Activated naive CD4-positive, alpha-beta T cell treated with Interleukin-2 at 50 U/mL for 16 hours (primary cell): Measurements from ENCODE around the gene HCN2.
A peak's percentile ranks its signal among the peaks of the same experiment; 100 is the strongest.
"Not testable (repeated sequence)": the region's sequence is repeated elsewhere in the genome, so short reads cannot be mapped to it uniquely, and the experiment has no call there.

ENCODE experiments used
- DNase-seq: peaks from one replicate; pipeline ENCODE4 v3.0.0-alpha.2; 2020

Gene HCN2

GRCh38 chr19:572140-572742 is 17.4 kb upstream of the HCN2 start, which contains the start of gene BSG:
Gene BSG (plus strand): TSS chr19:572596. CDS start chr19:572635, 39 bp downstream.
- DNase-seq = peak; percentile 99

- DNase-seq = no peak
Observed at GRCh38 chr19:572743-573518, 16.8 kb upstream of the HCN2 start.

GRCh38 chr19:573519-573825 is 16.2 kb upstream of the HCN2 start:
- no peak for DNase-seq

- no peak for DNase-seq
Observed at GRCh38 chr19:574658-575526, 14.8 kb upstream of the HCN2 start.

- no peak for DNase-seq
Observed at GRCh38 chr19:575527-576506, 13.9 kb upstream of the HCN2 start.

GRCh38 chr19:576768-577438 is 12.8 kb upstream of the HCN2 start:
- no peak for DNase-seq

GRCh38 chr19:577439-578392 is 12.0 kb upstream of the HCN2 start:
- no peak for DNase-seq

- no peak for DNase-seq
Observed at GRCh38 chr19:579111-579841, 10.4 kb upstream of the HCN2 start.

GRCh38 chr19:579842-580155 is 9.9 kb upstream of the HCN2 start:
- no peak for DNase-seq

- DNase-seq = no peak
Observed at GRCh38 chr19:580274-580835, 9.3 kb upstream of the HCN2 start.

GRCh38 chr19:581399-582111 is 8.1 kb upstream of the HCN2 start:
- DNase-seq = no peak

GRCh38 chr19:582497-583197 is 7.0 kb upstream of the HCN2 start:
- DNase-seq = no peak

GRCh38 chr19:583198-583967 is 6.3 kb upstream of the HCN2 start:
- no peak for DNase-seq

- no peak for DNase-seq
Observed at GRCh38 chr19:583968-584239, 5.8 kb upstream of the HCN2 start.

- peak; percentile 67 for DNase-seq
Observed at GRCh38 chr19:584240-585001, 5.3 kb upstream of the HCN2 start.

GRCh38 chr19:585146-585545 is 4.5 kb upstream of the HCN2 start:
- not testable (repeated sequence) for DNase-seq

GRCh38 chr19:585551-586110 is 4.0 kb upstream of the HCN2 start:
- DNase-seq = no peak
